ENCODE measurements around the gene HHIPL1.

HHIPL1 gene

DNA sequence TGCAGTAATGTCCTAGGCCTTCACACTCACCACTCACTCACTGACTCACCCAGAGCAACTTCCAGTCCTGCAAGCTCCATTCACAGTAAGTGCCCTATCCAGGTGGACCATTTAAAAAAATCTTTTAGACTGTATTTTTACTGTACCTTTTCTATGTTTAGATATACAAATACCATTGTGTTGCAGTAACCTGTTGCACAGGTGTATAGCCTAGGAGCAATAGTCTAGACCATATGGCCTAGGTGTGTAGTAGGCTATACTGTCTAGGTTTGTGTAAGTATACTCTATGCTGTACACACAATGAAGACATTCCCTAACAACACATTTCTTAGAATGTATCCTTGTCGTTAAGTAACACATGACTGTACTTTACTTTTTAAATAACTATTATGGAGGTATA is 56.3 kb downstream of the HHIPL1 start:
- no peak overlapping the region for H3K4me3 ChIP-seq (ENCODE audit: control insufficient read depth, low read depth, low read length)
- no peak for DNase-seq (ENCODE audit: low read depth)
- TF ChIP-seq, protein P1, sequence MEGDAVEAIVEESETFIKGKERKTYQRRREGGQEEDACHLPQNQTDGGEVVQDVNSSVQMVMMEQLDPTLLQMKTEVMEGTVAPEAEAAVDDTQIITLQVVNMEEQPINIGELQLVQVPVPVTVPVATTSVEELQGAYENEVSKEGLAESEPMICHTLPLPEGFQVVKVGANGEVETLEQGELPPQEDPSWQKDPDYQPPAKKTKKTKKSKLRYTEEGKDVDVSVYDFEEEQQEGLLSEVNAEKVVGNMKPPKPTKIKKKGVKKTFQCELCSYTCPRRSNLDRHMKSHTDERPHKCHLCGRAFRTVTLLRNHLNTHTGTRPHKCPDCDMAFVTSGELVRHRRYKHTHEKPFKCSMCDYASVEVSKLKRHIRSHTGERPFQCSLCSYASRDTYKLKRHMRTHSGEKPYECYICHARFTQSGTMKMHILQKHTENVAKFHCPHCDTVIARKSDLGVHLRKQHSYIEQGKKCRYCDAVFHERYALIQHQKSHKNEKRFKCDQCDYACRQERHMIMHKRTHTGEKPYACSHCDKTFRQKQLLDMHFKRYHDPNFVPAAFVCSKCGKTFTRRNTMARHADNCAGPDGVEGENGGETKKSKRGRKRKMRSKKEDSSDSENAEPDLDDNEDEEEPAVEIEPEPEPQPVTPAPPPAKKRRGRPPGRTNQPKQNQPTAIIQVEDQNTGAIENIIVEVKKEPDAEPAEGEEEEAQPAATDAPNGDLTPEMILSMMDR (IDR thresholded peaks at IDR 0.05; ENCODE audit: control insufficient read depth, insufficient read depth, low read depth, low read length, missing control alignments): no peak

DNA sequence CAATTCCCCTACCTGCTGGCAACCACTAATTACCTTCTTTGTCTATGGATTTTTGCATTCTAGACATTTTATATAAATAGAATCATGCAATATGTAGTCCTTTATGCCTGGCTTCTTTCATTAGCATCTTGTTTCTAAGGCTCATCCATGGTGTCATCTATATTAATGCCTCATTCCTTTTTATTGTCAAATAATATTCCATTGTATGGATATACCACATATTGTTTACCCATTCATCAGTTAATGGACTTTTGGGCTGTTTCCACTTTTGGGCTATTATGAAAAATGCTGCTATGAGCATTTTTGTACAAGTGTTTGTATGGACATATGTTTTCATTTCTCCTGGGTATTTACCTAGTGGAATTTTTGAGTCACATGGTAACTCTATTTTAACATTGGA is 57.2 kb downstream of the HHIPL1 start:
- no peak overlapping the region for H3K4me3 ChIP-seq (ENCODE audit: control insufficient read depth, low read depth, low read length)
- TF ChIP-seq, protein P1 (IDR thresholded peaks at IDR 0.05; ENCODE audit: control insufficient read depth, insufficient read depth, low read depth, low read length, missing control alignments): no peak
- no peak for DNase-seq (ENCODE audit: low read depth)

DNA sequence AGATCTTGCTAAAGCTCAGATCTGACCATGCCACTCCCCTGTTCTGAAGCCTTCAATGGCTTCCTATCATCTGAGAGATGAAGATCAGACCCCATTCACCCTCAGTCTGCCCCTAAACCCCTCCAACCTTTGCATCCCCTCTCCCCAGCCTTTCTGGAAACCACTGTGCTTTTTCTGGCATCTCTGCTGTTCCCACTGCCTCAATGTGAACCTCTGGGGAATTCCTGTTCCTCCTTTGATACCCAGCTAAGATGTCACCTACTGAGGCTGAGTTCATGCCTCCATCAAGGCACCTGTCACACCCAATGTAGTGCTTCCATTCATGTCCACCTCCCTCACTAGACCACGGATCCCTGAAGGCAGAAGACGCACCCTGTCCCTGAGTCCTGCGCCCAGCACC is 58.5 kb downstream of the HHIPL1 start:
- no peak overlapping the region for H3K4me3 ChIP-seq (ENCODE audit: control insufficient read depth, low read depth, low read length)
- no peak for DNase-seq (ENCODE audit: low read depth)
- TF ChIP-seq, protein P1 (IDR thresholded peaks at IDR 0.05; ENCODE audit: control insufficient read depth, insufficient read depth, low read depth, low read length, missing control alignments): no peak

DNA sequence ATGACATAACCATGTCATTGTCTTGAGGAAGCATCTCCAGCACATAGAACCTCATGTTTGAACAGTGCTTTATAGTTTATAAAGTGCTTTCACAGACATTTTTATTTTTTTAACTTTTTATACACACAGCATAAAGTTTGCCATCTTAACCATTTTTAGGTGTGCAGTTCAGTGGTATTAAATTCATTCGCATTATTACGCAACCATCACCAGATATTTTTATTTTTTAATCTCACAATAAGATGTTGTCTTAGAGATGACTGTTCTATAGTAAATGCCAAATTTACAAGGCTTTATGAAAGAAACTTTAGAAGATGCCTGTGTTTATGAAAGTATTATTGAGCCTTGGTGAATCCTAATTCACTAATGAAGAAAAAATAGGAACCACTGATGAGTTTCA is 59.1 kb downstream of the HHIPL1 start:
- no peak overlapping the region for H3K4me3 ChIP-seq (ENCODE audit: control insufficient read depth, low read depth, low read length)
- TF ChIP-seq, protein P1 (IDR thresholded peaks at IDR 0.05; ENCODE audit: control insufficient read depth, insufficient read depth, low read depth, low read length, missing control alignments): no peak
- DNase-seq (ENCODE audit: low read depth): no peak

DNA sequence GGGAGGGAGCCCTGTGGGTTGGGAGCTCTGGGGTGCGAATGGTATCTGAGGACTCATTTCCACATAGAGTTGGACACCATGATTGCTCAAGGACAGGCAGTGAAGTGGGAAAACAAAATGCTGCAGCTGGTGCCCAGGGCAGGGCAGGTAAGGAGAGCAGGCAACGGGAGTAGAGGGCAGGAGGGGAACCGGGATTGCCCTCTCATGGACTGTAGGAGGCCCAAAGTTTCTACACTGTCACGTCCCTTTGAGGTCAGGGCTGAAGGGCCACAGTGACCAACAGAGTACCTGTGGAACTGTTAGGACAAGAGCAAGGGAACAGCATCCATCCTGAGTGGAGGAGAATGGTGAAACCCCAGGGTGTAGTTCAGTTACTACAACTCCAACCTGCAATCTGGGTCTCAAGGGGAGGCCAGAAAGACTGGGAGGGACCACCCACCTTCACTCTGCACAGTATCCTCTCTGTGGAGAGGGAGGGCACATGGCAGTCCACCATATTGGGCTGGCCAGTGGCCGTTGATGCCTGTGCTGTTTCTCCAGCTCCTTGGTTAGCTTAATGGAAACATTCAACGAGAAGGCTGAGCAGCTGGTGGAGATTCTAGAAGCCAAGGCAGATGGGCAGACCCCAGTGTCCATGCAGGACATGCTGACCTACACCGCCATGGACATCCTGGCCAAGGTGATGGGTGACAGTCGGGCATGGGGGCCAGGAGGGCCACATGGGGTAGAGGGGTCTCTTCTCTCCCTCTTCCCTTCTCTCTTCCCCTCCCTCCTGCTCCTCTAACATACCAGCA is 61.4 kb downstream of the HHIPL1 start:
- DNase-seq (ENCODE audit: low read depth): no peak
- no peak overlapping the region for H3K4me3 ChIP-seq (ENCODE audit: control insufficient read depth, low read depth, low read length)
- TF ChIP-seq, protein P1 (IDR thresholded peaks at IDR 0.05; ENCODE audit: control insufficient read depth, insufficient read depth, low read depth, low read length, missing control alignments): no peak

DNA sequence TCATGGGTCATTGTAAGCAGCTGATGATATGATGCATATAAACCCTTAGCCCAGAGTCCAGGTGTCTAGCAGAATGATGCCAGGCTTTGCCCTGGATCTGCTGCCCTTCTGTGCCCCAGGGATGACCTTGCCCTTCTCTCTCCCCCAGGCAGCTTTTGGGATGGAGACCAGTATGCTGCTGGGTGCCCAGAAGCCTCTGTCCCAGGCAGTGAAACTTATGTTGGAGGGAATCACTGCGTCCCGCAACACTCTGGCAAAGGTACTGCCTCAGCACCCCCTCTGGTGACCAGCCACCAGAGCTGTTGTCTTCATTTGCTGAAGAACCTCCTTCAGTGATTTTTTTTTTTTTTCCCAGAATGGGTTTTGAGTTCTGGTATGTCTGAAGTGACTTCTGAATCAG is 62.5 kb downstream of the HHIPL1 start:
- no peak overlapping the region for H3K4me3 ChIP-seq (ENCODE audit: control insufficient read depth, low read depth, low read length)
- TF ChIP-seq, protein P1 (IDR thresholded peaks at IDR 0.05; ENCODE audit: control insufficient read depth, insufficient read depth, low read depth, low read length, missing control alignments): no peak
- no peak for DNase-seq (ENCODE audit: low read depth)

Data from AG09309 (cell line).